Ovary (tissue), 9 donors: ENCODE data around the gene C1D. TPM values are rescaled to one million over a fixed set of nuclear protein-coding genes. Genes with fewer than 3 reads are reported as not detected.

Experiments used
- DNase-seq, 5 donors: peaks; one replicate each; pipeline ENCODE4 v3.0.0-alpha.2; 2019 to 2020
- H3K27ac ChIP-seq, 2 donors: fragments of 200-600 bp; one replicate each; pipeline versions ENCODE4 v1.5.1 to v1.8.0; 2019 to 2022
- H3K27me3 ChIP-seq: fragments of 200-600 bp; one replicate; pipeline ENCODE4 v1.8.0; 2022
- H3K36me3 ChIP-seq: fragments of 200-600 bp; sonication (generic); one replicate; pipeline ENCODE4 v1.5.1; 2019
- H3K4me1 ChIP-seq: one replicate; pipeline ENCODE4 v1.8.1; 2013; ENCODE audit warnings: mild to moderate bottlenecking, moderate library complexity; ENCODE audit not compliant: insufficient read depth
- H3K4me3 ChIP-seq: fragments of 200-600 bp; sonication (generic); one replicate; pipeline ENCODE4 v1.5.1; 2017
- H3K9me3 ChIP-seq, 2 donors: fragments of 200-600 bp in 1 of 2; sonication (generic) in 1 of 2; one replicate each; pipeline versions ENCODE4 v1.5.1 to v1.8.1; 2013 to 2019; ENCODE audit warnings: mild to moderate bottlenecking in 1 of 2, moderate library complexity in 1 of 2
- EP300 ChIP-seq: sonication (generic); formaldehyde crosslinking; IDR thresholded peaks from one replicate; pipeline ENCODE4 v1.6.1; 2017; ENCODE audit warnings: antibody characterized with exemption
- POLR2A ChIP-seq: fragments of 450-650 bp; IDR thresholded peaks from one replicate; pipeline ENCODE4 v1.6.1; 2017; ENCODE audit warnings: antibody characterized with exemption, mild to moderate bottlenecking, moderate library complexity
- WGBS, 3 donors: extraction: QIAGEN DNeasy Blood & Tissue Kit in 1 of 3; methylation state at CpG; one replicate each; pipeline versions ENCODE4 v1.1.5 to v1.1.7; 2013 to 2017; 5-methylcytosine and 5-hydroxymethylcytosine counted together
- intact Hi-C, 4 donors: fragments of 100-400 bp; cut with DNase I; formaldehyde crosslinking; loops; one replicate each; pipeline versions ENCODE4 v1.11.0 to v1.15.1; 2022 to 2023
- polyA plus RNA-seq, 2 donors: library from polyadenylated mRNA; stranded (reverse); fragments of 200-250 nt in 1 of 2; fragments of 350-450 nt in 1 of 2; fragmentation: Illumina TruSeq in 1 of 2; extraction: RNeasy Lipid Tissue Mini Kit (QIAGEN cat#74804) in 1 of 2; gene quantifications; one replicate each; pipeline ENCODE4 v1.2.3, GENCODE V29; 2013 to 2014
- total RNA-seq, 7 donors: library from RNA; depleted of rRNA in 2 of 7; stranded (reverse); fragments of >200 nt in 2 of 7; fragmentation: NEBNext Ultra II Directional in 3 of 7; extraction: Animal tissue kit (Norgen Biotek cat#: 25700) in 3 of 7; gene quantifications; one replicate each; pipeline versions ENCODE4 v1.1.0 to v1.2.4, GENCODE V29; 2016 to 2023
- TF ChIP-seq, protein P1 (sequence below), 3 donors: fragments of 450-650 bp in 2 of 3; fragments of 200-600 bp in 1 of 3; IDR thresholded peaks; one replicate each; pipeline versions ENCODE4 v1.5.1 to v1.8.0; 2016 to 2022; ENCODE audit warnings: antibody characterized with exemption in 3 of 3, mild to moderate bottlenecking in 1 of 3
- donor health status: DM: no; HTN: no; CAD: no; lungs with moderate emphysema.
- donor health status: DM: no; HTN: no; CAD: no.
- donor health status: Bipolar disorder and iron deficiency.
- donor health status: DM: yes; HTN: yes; CAD: no.
- donor health status: DM: no; HTN: no; CAD: no.
- donor health status: DM: yes; HTN: yes; CAD: no.

C1D gene
- total and polyA plus RNA-seq, 9 donors: 12.6 to 46.8 (median 19.3) TPM

DNA sequence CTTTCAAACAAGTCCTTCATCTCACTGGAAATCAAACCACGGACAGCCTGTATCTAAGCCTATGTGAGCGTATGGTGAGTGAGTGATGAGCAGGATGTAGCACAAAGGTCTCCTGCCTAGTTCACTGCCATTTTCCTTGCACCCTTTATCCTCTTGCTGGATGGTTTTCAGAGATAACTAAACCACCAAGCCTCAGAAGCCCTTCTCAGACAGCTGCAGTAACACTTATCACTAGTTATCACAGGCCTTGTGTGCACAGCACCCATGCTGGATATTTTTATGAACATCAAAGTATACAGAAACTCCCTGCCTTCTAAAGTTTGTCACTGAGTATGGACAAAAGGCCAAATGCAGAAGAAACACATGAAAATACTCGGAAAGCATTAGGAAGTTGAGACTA is 69.5 kb downstream of the C1D start:
- Histone ChIP-seq H3K27me3 (no peaks in the 10 kb centered on the region), H3K9me3 (peaks cover 0 to 5% of the 10 kb centered on the region in 2 donors), H3K4me3 (no peak overlapping the region), H3K4me1 (no peaks in the 10 kb centered on the region), H3K27ac (no peak overlapping the region), H3K36me3 (no peaks in the 10 kb centered on the region)
- intact Hi-C loops: no loop called here
- DNase-seq: no peak
- WGBS, 3 donors: 89 to 96% (median 92%) methylated on average over 3 of the region's 3 CpGs
- TF ChIP-seq POLR2A: no peak
- TF ChIP-seq, protein P1, sequence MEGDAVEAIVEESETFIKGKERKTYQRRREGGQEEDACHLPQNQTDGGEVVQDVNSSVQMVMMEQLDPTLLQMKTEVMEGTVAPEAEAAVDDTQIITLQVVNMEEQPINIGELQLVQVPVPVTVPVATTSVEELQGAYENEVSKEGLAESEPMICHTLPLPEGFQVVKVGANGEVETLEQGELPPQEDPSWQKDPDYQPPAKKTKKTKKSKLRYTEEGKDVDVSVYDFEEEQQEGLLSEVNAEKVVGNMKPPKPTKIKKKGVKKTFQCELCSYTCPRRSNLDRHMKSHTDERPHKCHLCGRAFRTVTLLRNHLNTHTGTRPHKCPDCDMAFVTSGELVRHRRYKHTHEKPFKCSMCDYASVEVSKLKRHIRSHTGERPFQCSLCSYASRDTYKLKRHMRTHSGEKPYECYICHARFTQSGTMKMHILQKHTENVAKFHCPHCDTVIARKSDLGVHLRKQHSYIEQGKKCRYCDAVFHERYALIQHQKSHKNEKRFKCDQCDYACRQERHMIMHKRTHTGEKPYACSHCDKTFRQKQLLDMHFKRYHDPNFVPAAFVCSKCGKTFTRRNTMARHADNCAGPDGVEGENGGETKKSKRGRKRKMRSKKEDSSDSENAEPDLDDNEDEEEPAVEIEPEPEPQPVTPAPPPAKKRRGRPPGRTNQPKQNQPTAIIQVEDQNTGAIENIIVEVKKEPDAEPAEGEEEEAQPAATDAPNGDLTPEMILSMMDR (IDR thresholded peaks at IDR 0.05): no peak
- no peak for TF ChIP-seq EP300

DNA sequence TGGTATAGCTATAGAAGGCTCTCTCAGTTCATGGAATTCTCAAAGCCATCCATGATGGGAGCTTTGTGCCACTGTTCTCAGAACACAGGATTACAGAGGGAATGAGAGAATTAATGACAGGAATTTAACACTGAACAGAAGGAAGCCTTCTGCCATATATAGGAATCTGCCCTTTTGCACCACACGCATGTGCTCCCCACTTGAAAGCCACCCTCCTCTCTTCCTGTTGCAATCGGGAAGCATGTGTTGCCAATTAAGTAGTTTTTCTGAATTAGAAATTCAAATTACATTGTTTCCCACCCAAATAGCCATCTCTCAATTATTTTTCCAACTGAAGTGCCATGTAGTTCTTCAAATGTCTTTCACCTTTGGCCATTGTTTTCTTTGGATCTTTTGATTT is 71.3 kb downstream of the C1D start:
- Histone ChIP-seq H3K27ac (no peak overlapping the region), H3K9me3 (peaks cover 0 to 8% of the 10 kb centered on the region in 2 donors), H3K4me1 (no peaks in the 10 kb centered on the region), H3K4me3 (no peak overlapping the region), H3K36me3 (no peaks in the 10 kb centered on the region), H3K27me3 (no peaks in the 10 kb centered on the region)
- intact Hi-C loops: no loop called here
- TF ChIP-seq, protein P1 (IDR thresholded peaks at IDR 0.05): no peak
- no peak for TF ChIP-seq EP300
- no peak for TF ChIP-seq POLR2A
- WGBS, 3 donors: 38 to 47% (median 43%) methylated on average over 2 of the region's 2 CpGs
- no peak for DNase-seq

Other genes starting within 250 kb of the C1D start
- 10 to 100 TPM in 6 of 7 donors, 1 to 10 TPM in 1; 8.9 to 26.4 (median 12.7) TPM for gene PNO1, start 94.9 kb upstream of the C1D start, total RNA-seq
- 10 to 100 TPM in 1 of 2 donors, 1 to 10 TPM in 1; 6.1 to 14.8 TPM for gene PNO1, start 94.9 kb upstream of the C1D start, polyA plus RNA-seq
- 10 to 100 TPM; 22.5 to 61.5 (median 54.0) TPM for gene PPP3R1, start 189.5 kb upstream of the C1D start, total RNA-seq
- 10 to 100 TPM; 22.4 to 75.7 TPM for gene PPP3R1, start 189.5 kb upstream of the C1D start, polyA plus RNA-seq